GM18520 (cell line): Measurements from ENCODE around the gene GRM7.

Source experiments
- ATAC-seq: cut with Tn5 transposase; IDR thresholded peaks from one replicate; pipeline ENCODE4 v1.9.1; 2021; ENCODE audit not compliant: unreplicated experiment

Gene GRM7

GRCh38 chr3:7290077-7290825, 429.3 kb downstream of the GRM7 start:
- no peak for ATAC-seq

GRCh38 chr3:7292362-7292761, 431.4 kb downstream of the GRM7 start:
- no peak for ATAC-seq

GRCh38 chr3:7293286-7293685, 432.4 kb downstream of the GRM7 start:
- ATAC-seq, result no peak

- no peak for ATAC-seq
Measured at GRCh38 chr3:7305561-7305960, 444.6 kb downstream of the GRM7 start.

- no peak for ATAC-seq
Measured at GRCh38 chr3:7306901-7307300, 446.0 kb downstream of the GRM7 start.

GRCh38 chr3:7307410-7307809, 446.5 kb downstream of the GRM7 start:
- no peak for ATAC-seq

- ATAC-seq, result no peak
Measured at GRCh38 chr3:7309641-7310102, 448.8 kb downstream of the GRM7 start.

- ATAC-seq, result no peak
Measured at GRCh38 chr3:7315037-7315436, 454.1 kb downstream of the GRM7 start.

GRCh38 chr3:7322957-7323669, 462.2 kb downstream of the GRM7 start:
- ATAC-seq, result no peak

GRCh38 chr3:7328339-7328738, 467.4 kb downstream of the GRM7 start:
- ATAC-seq, result no peak

- ATAC-seq, result no peak
Measured at GRCh38 chr3:7332696-7333095, 471.8 kb downstream of the GRM7 start.

GRCh38 chr3:7333125-7333524, 472.2 kb downstream of the GRM7 start:
- ATAC-seq, result no peak

GRCh38 chr3:7340795-7341194, 479.9 kb downstream of the GRM7 start:
- ATAC-seq, result no peak

- no peak for ATAC-seq
Measured at GRCh38 chr3:7346364-7346763, 485.4 kb downstream of the GRM7 start.

- no peak for ATAC-seq
Measured at GRCh38 chr3:7357101-7357500, 496.2 kb downstream of the GRM7 start.

- ATAC-seq, result no peak
Measured at GRCh38 chr3:7367968-7368367, 507.1 kb downstream of the GRM7 start.

- no peak for ATAC-seq
Measured at GRCh38 chr3:7368597-7368996, 507.7 kb downstream of the GRM7 start.

GRCh38 chr3:7371693-7372572, 511.0 kb downstream of the GRM7 start:
- no peak for ATAC-seq

- no peak for ATAC-seq
Measured at GRCh38 chr3:7377103-7377502, 516.2 kb downstream of the GRM7 start.

- no peak for ATAC-seq
Measured at GRCh38 chr3:7381741-7382140, 520.8 kb downstream of the GRM7 start.

- no peak for ATAC-seq
Measured at GRCh38 chr3:7382293-7383010, 521.5 kb downstream of the GRM7 start.
